HFFc6 (cell line): ENCODE results near the gene GPR101. TPM values are rescaled to one million over a fixed set of nuclear protein-coding genes. Genes with fewer than 3 reads are reported as not detected.

Source experiments
- DNase-seq: peaks from one replicate; pipeline ENCODE4 v3.0.0-alpha.2; 2018
- H3K27ac Mint-ChIP-seq: 2 replicates; pipeline ENCODE4 v1.8.0; 2020; ENCODE audit warnings: mild to moderate bottlenecking, mixed read lengths
- H3K27me3 Mint-ChIP-seq: 2 replicates; pipeline ENCODE4 v1.8.0; 2021; ENCODE audit warnings: mild to moderate bottlenecking, moderate library complexity, mixed read lengths; ENCODE audit not compliant: insufficient read depth
- H3K36me3 Mint-ChIP-seq: 2 replicates; pipeline ENCODE4 v1.8.0; 2021; ENCODE audit warnings: low read depth, mixed read lengths
- H3K4me1 Mint-ChIP-seq: 2 replicates; pipeline ENCODE4 v1.8.0; 2020; ENCODE audit warnings: low read depth, mixed read lengths
- H3K4me3 Mint-ChIP-seq: 2 replicates; pipeline ENCODE4 v1.8.0; 2020; ENCODE audit warnings: mild to moderate bottlenecking, moderate library complexity, mixed read lengths
- H3K9me3 Mint-ChIP-seq: 2 replicates; pipeline ENCODE4 v1.8.0; 2020; ENCODE audit warnings: mild to moderate bottlenecking, mixed read lengths
- CTCF ChIP-seq: fragments of 200-600 bp; sonication (generic); IDR thresholded peaks from 2 replicates; pipeline ENCODE4 v1.5.0; 2021; ENCODE audit warnings: antibody characterized with exemption, mild to moderate bottlenecking
- total RNA-seq, 6 experiments: library from RNA; stranded (reverse); fragmentation: NEBNext Ultra II Directional; extraction: Animal tissue kit (Norgen Biotek cat#: 25700); gene quantifications; 2 replicates in 1 of 6; 3 replicates in 5 of 6; pipeline ENCODE4 v1.2.3, GENCODE V29; 2021

The GPR101 gene
- total RNA-seq, 6 experiments from 2014 or later = not detected

- H3K27me3 Mint-ChIP-seq = no peaks in the 10 kb centered on the region
- no peaks in the 10 kb centered on the region for H3K9me3 Mint-ChIP-seq
- H3K36me3 Mint-ChIP-seq = no peaks in the 10 kb centered on the region
- no peak for TF ChIP-seq CTCF
- H3K27ac Mint-ChIP-seq = no peak overlapping the region
- no peaks in the 10 kb centered on the region for H3K4me1 Mint-ChIP-seq
- no peak for DNase-seq
- no peak overlapping the region for H3K4me3 Mint-ChIP-seq
These were observed 34.8 kb downstream of the GPR101 start for GRCh38 chrX:136999024-136999423.

Other genes starting within 250 kb of the GPR101 start
- gene RBMX, start 153.3 kb downstream of the GPR101 start, total RNA-seq = 100 to 1,000 TPM; 127 to 191 (median 178) TPM